A673 (cell line): ENCODE measurements around the gene LAMA3. TPM values are rescaled to one million over a fixed set of nuclear protein-coding genes. Genes with fewer than 3 reads are reported as not detected.

Source experiments
- BruUV-seq: library from RNA; stranded (reverse); fragments of 400-500 nt; replicated peaks from 2 replicates; lab custom pipeline; 2021; lab: Mats Ljungman, UMichigan
- CTCF ChIA-PET: fragments of 300-600 bp; sonication (Branson Sonifier 250); formaldehyde crosslinking; loops from one replicate; lab custom pipeline; 2022; ENCODE audit warnings: antibody characterized with exemption; lab: Charles Lee
- POLR2A ChIA-PET: fragments of 300-600 bp; sonication (Branson Sonifier 250); formaldehyde crosslinking; loops from one replicate; lab custom pipeline; 2022; ENCODE audit warnings: antibody characterized with exemption; ENCODE audit not compliant: low non-redundant PET; lab: Charles Lee
- DNase-seq: peaks from one replicate; pipeline ENCODE4 v3.0.0-alpha.2; 2015; ENCODE audit warnings: low spot score
- H3K27ac ChIP-seq: fragments of 200-600 bp; sonication (generic); 2 replicates; pipeline ENCODE4 v1.5.1; 2016; ENCODE audit warnings: mixed run types, low read depth, mild to moderate bottlenecking, mixed read lengths, antibody characterized with exemption, low read length; ENCODE audit not compliant: poor library complexity, severe bottlenecking
- H3K27me3 ChIP-seq: fragments of 200-600 bp; sonication (generic); replicated peaks from 2 replicates; pipeline ENCODE4 v1.6.1; 2017; ENCODE audit warnings: mixed run types, low read depth, mild to moderate bottlenecking, mixed read lengths, antibody characterized with exemption, low read length; ENCODE audit not compliant: insufficient read depth, poor library complexity
- H3K36me3 ChIP-seq: fragments of 200-600 bp; sonication (generic); 2 replicates; pipeline ENCODE4 v1.6.1; 2016; ENCODE audit warnings: mixed run types, mild to moderate bottlenecking, mixed read lengths, antibody characterized with exemption, low read length; ENCODE audit not compliant: insufficient read depth, poor library complexity, severe bottlenecking
- H3K4me1 ChIP-seq: fragments of 200-600 bp; sonication (generic); 2 replicates; pipeline ENCODE4 v1.6.1; 2017; ENCODE audit warnings: mixed run types, mild to moderate bottlenecking, mixed read lengths, antibody characterized with exemption, low read length; ENCODE audit not compliant: insufficient read depth, poor library complexity, severe bottlenecking
- H3K4me3 ChIP-seq: fragments of 200-600 bp; sonication (generic); 2 replicates; pipeline ENCODE4 v1.5.1; 2016; ENCODE audit warnings: low read depth, mixed run types, mild to moderate bottlenecking, mixed read lengths, low read length; ENCODE audit not compliant: poor library complexity, severe bottlenecking
- H3K9me3 ChIP-seq: fragments of 200-600 bp; sonication (generic); 2 replicates; pipeline ENCODE4 v1.6.1; 2016; ENCODE audit warnings: mixed run types, low read depth, mild to moderate bottlenecking, mixed read lengths, antibody characterized with exemption, low read length; ENCODE audit not compliant: poor library complexity, severe bottlenecking
- EZH2 ChIP-seq: fragments of 200-600 bp; sonication (generic); IDR thresholded peaks from 2 replicates; pipeline ENCODE4 v1.6.1; 2017; ENCODE audit warnings: borderline replicate concordance, low read depth, mild to moderate bottlenecking, mixed read lengths, antibody characterized with exemption, low read length; ENCODE audit not compliant: poor library complexity, severe bottlenecking
- intact Hi-C: fragments of 100-400 bp; cut with micrococcal nuclease; formaldehyde crosslinking; loops from one replicate; pipeline ENCODE4 v1.10.0; 2022; ENCODE audit not compliant: unreplicated experiment
- total RNA-seq: library from RNA; stranded (reverse); gene quantifications from 2 replicates; pipeline ENCODE4 v1.2.3, GENCODE V29; 2021
- TF ChIP-seq, protein P1 (sequence below): fragments of 300-800, 200-600 bp; sonication (generic); conservative IDR thresholded peaks from 2 replicates; pipeline ENCODE4 v1.5.1; 2017; ENCODE audit warnings: low read depth, mild to moderate bottlenecking, antibody characterized with exemption, low read length, moderate library complexity, mixed read lengths

The LAMA3 gene
- total RNA-seq, 1 experiment from 2014 or later = 2.7 TPM

DNA sequence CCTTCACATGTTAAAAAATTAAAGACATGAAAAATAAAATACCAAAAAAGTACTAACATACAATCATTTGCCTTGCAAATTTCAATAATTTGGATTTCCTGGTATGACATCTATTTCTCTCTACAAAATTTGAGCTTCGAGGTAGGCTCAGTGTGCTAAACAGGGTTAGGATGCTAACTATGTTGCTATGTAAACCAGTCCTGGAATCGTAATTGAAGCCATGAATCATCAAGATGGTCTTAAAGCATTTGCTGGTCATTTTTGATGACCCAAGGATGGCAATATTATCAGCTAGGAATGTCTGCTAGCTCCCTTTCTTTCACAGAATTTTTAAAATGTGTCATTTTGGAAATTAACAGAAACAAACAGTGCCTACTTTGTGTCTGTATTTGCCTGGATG is 217.4 kb downstream of the LAMA3 start:
- H3K4me1 ChIP-seq = no peaks in the 10 kb centered on the region
- TF ChIP-seq EZH2 = no peak
- no peak overlapping the region for H3K27ac ChIP-seq
- H3K4me3 ChIP-seq = no peak overlapping the region
- no peaks in the 10 kb centered on the region for H3K27me3 ChIP-seq
- intact Hi-C loops = no loop called here
- ChIA-PET POLR2A (no interaction called here), CTCF (no interaction called here)
- H3K36me3 ChIP-seq = no peaks in the 10 kb centered on the region
- no peak for DNase-seq
- no peaks in the 10 kb centered on the region for H3K9me3 ChIP-seq
- no TSS peak for BruUV-seq

DNA sequence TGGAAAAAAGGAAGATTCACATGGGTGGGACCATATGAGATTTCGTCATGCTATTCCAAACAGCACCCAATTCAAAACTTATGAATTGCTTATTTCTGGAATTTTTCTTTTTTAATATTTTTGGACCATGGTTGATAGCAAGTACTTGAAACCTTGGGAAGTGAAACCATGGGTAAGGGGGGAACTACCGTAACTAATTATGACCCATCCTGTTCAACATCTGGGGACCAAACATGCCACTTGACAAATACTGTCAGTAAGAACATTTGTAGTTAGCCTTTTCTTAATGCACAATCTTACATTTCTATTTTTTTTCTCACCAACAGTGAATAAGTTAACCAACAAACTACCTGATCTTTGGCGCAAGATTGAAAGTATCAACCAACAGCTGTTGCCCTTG is 219.6 kb downstream of the LAMA3 start:
- BruUV-seq = no TSS peak
- Histone ChIP-seq H3K4me1 (no peaks in the 10 kb centered on the region), H3K9me3 (no peaks in the 10 kb centered on the region), H3K4me3 (no peak overlapping the region), H3K36me3 (no peaks in the 10 kb centered on the region), H3K27me3 (no peaks in the 10 kb centered on the region), H3K27ac (no peak overlapping the region)
- TF ChIP-seq EZH2 = no peak
- TF ChIP-seq, protein P1, sequence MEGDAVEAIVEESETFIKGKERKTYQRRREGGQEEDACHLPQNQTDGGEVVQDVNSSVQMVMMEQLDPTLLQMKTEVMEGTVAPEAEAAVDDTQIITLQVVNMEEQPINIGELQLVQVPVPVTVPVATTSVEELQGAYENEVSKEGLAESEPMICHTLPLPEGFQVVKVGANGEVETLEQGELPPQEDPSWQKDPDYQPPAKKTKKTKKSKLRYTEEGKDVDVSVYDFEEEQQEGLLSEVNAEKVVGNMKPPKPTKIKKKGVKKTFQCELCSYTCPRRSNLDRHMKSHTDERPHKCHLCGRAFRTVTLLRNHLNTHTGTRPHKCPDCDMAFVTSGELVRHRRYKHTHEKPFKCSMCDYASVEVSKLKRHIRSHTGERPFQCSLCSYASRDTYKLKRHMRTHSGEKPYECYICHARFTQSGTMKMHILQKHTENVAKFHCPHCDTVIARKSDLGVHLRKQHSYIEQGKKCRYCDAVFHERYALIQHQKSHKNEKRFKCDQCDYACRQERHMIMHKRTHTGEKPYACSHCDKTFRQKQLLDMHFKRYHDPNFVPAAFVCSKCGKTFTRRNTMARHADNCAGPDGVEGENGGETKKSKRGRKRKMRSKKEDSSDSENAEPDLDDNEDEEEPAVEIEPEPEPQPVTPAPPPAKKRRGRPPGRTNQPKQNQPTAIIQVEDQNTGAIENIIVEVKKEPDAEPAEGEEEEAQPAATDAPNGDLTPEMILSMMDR = no peak
- intact Hi-C loops = no loop called here
- POLR2A ChIA-PET = no interaction called here
- CTCF ChIA-PET = no interaction called here
- no peak for DNase-seq

DNA sequence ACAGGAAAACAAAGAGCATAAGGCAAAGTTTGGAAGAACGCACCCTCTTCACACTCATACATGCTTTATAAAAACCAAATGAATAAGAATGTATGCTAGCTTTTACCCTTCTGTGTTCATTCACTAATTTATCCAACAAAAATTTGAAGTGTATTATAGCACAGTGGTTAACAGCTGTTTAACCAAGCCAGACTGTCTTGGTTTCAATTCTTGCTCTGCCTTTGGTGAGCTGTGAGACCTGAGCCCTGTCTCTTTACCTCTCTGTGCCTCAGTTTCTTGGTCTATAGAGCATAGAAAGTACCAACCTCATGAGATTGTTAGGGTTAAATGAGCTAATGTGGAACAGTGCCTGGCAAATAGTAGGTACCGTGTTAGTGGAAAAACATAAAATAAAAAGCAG is 220.8 kb downstream of the LAMA3 start:
- Histone ChIP-seq H3K27me3 (no peaks in the 10 kb centered on the region), H3K4me1 (no peaks in the 10 kb centered on the region), H3K4me3 (no peak overlapping the region), H3K9me3 (no peaks in the 10 kb centered on the region), H3K36me3 (no peaks in the 10 kb centered on the region), H3K27ac (no peak overlapping the region)
- ChIA-PET POLR2A (no interaction called here), CTCF (no interaction called here)
- DNase-seq = no peak
- TF ChIP-seq, protein P1 = no peak
- no peak for TF ChIP-seq EZH2
- no TSS peak for BruUV-seq
- intact Hi-C loops = loop anchor here (10.0 kb wide), 1 partner anchor 285 kb away; no protein-coding TSS in a partner anchor

DNA sequence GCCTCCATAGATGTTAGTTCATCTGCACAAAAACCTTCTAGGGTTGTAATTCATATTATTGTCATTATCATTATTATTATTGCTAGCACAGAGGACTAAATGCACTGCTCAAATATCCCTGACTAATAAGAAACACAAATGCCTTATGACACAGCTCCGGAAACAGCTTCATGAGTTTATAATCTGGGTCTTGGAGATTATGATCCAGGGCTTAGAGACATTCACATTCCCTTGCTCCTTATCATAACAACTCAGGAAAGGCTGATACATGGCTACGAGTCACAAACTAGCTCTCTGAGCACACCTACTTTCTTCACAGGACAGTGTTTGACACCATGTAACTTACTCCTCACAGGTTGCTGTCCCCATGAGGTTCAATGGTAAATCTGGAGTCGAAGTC is 223.1 kb downstream of the LAMA3 start:
- TF ChIP-seq EZH2 = no peak
- TF ChIP-seq, protein P1 = no peak
- CTCF ChIA-PET = no interaction called here
- intact Hi-C loops = loop anchor here (10.0 kb wide), 1 partner anchor 288 kb away; no protein-coding TSS in a partner anchor

More for the DNA sequence above, 223.1 kb downstream of the LAMA3 start:
- no peaks in the 10 kb centered on the region for H3K27me3 ChIP-seq
- POLR2A ChIA-PET = no interaction called here
- no peaks in the 10 kb centered on the region for H3K4me1 ChIP-seq
- DNase-seq = no peak
- H3K4me3 ChIP-seq = no peak overlapping the region
- no TSS peak for BruUV-seq
- H3K36me3 ChIP-seq = no peaks in the 10 kb centered on the region
- H3K27ac ChIP-seq = no peak overlapping the region
- no peaks in the 10 kb centered on the region for H3K9me3 ChIP-seq
